ENCODE results near the gene FIBCD1.

FIBCD1 gene

DNA sequence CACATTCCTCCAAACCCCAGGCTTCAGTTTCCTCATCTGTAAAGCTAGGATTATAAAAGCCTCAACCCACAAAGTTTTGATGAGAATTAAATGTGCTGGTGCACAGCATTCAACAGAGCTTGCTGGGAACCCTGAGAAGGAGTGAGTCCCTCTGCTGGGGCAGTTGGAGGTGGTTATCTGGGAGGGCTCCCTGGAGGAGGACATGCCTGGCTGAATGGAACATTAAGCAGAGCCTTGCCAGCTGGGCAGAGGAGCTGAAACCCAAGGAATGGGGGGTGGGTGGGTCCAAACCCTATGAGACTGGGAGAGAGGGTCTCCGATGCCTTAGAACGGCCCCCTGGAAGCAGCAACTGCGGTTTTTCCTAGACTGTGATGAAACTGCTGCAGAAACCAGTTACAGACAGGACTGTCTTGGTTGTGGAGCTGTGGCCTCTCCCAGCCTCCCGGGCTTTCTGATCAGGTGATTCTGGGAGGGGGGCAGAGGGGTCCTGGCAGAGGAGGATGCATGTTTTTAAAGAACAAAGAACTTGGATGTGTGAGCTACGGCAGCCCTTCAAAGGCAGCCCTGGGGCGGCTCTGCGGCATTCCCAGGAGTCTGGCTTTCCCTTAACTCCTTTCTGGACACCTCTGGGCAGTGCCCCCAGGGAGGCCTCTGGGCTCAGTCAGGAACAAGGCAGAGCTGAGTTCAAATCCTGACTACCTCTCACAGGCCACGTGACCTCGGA, 20.8 kb downstream of the FIBCD1 start:
- TF ChIP-seq CTCF (IDR thresholded peaks at IDR 0.05; ENCODE audit: low read depth, low read length, missing control alignments): no peak
- DNase-seq (ENCODE audit: extremely low read depth, low read depth): no peak
- H3K4me3 ChIP-seq (replicated peaks; ENCODE audit: low read depth, low read length): no peak overlapping the region

DNA sequence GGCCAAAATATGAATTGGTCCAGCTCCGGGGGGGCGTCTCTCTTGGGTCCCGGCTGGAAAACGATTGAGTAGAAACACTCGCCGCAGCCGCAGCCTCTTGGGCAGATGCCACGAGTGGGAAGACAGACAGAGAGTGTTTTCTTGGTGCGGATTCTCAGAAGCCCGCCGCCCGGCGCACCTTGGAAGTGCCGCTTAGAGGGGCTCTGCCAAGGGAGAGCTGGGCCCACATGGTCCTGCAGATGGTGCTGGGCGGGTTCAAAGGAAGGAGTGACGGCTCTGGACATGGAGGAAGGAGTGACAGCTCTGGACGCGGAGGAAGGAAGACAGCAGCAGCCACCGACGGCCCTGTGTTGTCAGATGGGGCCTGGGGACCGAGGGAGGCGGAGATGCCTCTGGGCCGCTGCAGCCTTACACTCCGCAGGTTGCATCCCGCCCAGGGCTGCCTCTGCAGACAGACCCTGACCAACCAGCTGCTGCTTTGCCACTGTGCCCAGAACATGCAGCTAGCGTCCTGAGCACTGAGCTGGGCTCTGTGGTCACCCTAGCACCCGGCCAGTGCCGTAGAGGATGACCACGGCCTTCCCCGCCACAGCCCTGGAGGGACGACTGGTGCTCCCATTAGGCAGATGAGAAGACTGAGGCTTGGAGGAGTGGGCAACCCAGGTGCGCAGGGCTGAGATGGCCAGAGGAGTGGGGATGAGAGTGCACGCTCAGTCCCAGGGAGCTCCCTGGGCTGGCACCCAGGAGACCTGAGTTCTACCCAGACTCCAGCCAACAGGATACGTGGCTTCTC, 21.7 kb downstream of the FIBCD1 start:
- no peak for TF ChIP-seq CTCF (IDR thresholded peaks at IDR 0.05; ENCODE audit: low read depth, low read length, missing control alignments)
- DNase-seq (ENCODE audit: extremely low read depth, low read depth): no peak
- H3K4me3 ChIP-seq (replicated peaks; ENCODE audit: low read depth, low read length): no peak overlapping the region

DNA sequence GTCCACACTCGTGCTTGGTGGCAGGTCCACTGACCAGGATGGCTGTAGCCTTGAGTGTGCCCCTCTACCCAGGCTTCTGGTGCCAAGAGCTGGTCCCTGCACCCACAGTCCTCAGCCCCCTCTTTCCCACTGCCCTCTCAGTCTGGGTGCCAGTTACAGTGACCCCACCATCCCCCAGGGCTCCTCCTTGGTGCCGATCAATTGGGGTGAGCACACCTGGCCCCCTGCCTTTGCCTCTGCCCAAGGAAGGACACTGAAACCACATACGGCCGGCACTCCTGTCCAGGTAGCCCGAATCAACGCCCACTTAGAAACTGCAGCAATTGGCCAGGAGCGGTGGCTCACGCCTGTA, 24.0 kb downstream of the FIBCD1 start:
- H3K4me3 ChIP-seq (replicated peaks; ENCODE audit: low read depth, low read length): no peak overlapping the region
- DNase-seq (ENCODE audit: extremely low read depth, low read depth): no peak
- no peak for TF ChIP-seq CTCF (IDR thresholded peaks at IDR 0.05; ENCODE audit: low read depth, low read length, missing control alignments)

GRCh38 chr9:130914417-130915095, 24.5 kb downstream of the FIBCD1 start:
- DNase-seq (ENCODE audit: extremely low read depth, low read depth): no peak
- H3K4me3 ChIP-seq (replicated peaks; ENCODE audit: low read depth, low read length): no peak overlapping the region
- TF ChIP-seq CTCF (IDR thresholded peaks at IDR 0.05; ENCODE audit: low read depth, low read length, missing control alignments): no peak

- no peak for DNase-seq (ENCODE audit: extremely low read depth, low read depth)
- no peak overlapping the region for H3K4me3 ChIP-seq (replicated peaks; ENCODE audit: low read depth, low read length)
- TF ChIP-seq CTCF (IDR thresholded peaks at IDR 0.05; ENCODE audit: low read depth, low read length, missing control alignments): no peak
Measured at GRCh38 chr9:130913599-130914416, 25.2 kb downstream of the FIBCD1 start.

- TF ChIP-seq CTCF (IDR thresholded peaks at IDR 0.05; ENCODE audit: low read depth, low read length, missing control alignments): no peak
- no peak overlapping the region for H3K4me3 ChIP-seq (replicated peaks; ENCODE audit: low read depth, low read length)
- no peak for DNase-seq (ENCODE audit: extremely low read depth, low read depth)
Measured at GRCh38 chr9:130912932-130913598, 26.0 kb downstream of the FIBCD1 start.

All from HFF-Myc (cell line).